ENCODE results near the gene CHRNA1.

DNA sequence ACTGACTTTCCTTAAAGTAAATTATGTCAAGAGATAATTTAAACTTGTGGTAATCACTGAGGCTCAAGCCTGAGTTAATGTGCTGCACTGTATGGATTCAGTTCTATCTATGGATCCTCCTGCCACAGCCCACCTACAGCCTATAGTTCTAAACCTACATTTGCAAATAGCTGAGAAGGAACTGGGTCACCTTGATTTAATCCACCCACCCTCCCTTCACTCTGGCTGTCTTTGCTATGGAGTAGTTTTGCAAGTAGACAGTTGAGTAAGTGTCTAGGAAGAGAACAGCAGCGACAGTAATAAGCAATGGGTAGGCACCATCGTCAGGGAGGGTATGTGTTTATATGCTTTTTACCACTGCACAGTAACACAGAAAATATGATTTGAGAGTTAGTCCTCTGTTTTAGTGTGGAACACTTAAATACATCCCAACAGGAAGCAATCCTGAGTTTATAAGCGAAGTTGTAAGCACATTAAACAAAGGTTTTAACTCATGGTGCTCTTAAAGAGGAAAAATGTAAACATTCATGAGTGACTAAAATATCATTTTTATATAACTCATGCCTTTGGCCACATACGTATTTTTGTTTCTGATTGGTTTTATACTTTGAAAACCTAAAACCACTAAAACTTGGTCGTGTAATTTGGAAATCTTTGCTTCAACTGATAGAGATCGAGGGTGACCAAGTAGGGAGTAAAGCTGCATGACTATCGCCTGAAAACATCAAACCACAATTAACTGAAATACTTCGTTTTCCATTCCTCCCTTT, 36.3 kb upstream of the CHRNA1 start:
- TF ChIP-seq, protein P1, sequence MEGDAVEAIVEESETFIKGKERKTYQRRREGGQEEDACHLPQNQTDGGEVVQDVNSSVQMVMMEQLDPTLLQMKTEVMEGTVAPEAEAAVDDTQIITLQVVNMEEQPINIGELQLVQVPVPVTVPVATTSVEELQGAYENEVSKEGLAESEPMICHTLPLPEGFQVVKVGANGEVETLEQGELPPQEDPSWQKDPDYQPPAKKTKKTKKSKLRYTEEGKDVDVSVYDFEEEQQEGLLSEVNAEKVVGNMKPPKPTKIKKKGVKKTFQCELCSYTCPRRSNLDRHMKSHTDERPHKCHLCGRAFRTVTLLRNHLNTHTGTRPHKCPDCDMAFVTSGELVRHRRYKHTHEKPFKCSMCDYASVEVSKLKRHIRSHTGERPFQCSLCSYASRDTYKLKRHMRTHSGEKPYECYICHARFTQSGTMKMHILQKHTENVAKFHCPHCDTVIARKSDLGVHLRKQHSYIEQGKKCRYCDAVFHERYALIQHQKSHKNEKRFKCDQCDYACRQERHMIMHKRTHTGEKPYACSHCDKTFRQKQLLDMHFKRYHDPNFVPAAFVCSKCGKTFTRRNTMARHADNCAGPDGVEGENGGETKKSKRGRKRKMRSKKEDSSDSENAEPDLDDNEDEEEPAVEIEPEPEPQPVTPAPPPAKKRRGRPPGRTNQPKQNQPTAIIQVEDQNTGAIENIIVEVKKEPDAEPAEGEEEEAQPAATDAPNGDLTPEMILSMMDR (IDR thresholded peaks at IDR 0.05; ENCODE audit: insufficient read depth, low read length, poor library complexity, severe bottlenecking) = no peak
- TF ChIP-seq EZH2phosphoT487 (conservative IDR thresholded peaks at IDR 0.05; ENCODE audit: low read length) = no peak

All from SU-DHL-6 (cell line).